Panc1 (cell line): Measurements from ENCODE around the gene POMGNT1.

Experiments used
- POLR2AphosphoS5 ChIP-seq: IDR thresholded peaks from 2 replicates; pipeline ENCODE4 v1.6.1; 2012; ENCODE audit warnings: mild to moderate bottlenecking, low read depth, low read length, moderate library complexity
- SIN3A ChIP-seq: IDR thresholded peaks from 2 replicates; pipeline ENCODE4 v1.6.1; 2012; ENCODE audit warnings: low read depth, mild to moderate bottlenecking, low read length, moderate library complexity, borderline replicate concordance; ENCODE audit not compliant: insufficient read depth
- TCF7L2 ChIP-seq: IDR thresholded peaks from 2 replicates; pipeline ENCODE4 v1.6.1; 2011; ENCODE audit warnings: mild to moderate bottlenecking, low read depth, low read length, inconsistent platforms
- TF ChIP-seq, protein P1 (sequence below), 2 experiments: IDR thresholded peaks; 2 replicates each; pipeline ENCODE4 v1.6.1; 2011 to 2012; ENCODE audit warnings: low read depth in 2 of 2, control low read depth in 1 of 2, low read length in 1 of 2, mild to moderate bottlenecking in 1 of 2, moderate library complexity in 1 of 2; ENCODE audit not compliant: insufficient read depth in 1 of 2
- TF ChIP-seq, protein P2 (sequence below): fragments of 450-650 bp; IDR thresholded peaks from 2 replicates; pipeline ENCODE4 v1.5.1; 2017; ENCODE audit warnings: mild to moderate bottlenecking

DNA sequence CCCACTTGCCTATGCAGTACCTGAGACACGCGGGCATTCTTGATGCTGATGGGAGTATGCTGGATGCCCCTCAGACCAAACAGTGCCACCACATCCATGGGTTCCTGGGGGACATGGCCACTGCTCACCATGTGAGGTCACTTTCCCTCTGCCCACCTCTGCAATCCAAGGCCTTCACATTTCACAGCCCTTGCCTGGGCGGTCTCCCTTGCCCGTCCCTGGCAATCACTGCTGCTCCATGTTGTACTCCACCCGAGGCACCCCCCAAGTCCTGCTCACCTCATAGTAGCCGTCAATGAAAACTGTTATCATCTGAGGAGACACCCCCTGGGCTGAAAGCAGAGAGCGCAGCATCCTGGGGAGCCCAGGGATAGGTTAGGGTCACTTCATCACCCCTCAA, 4.9 kb downstream of the POMGNT1 start:
- TF ChIP-seq, protein P1, sequence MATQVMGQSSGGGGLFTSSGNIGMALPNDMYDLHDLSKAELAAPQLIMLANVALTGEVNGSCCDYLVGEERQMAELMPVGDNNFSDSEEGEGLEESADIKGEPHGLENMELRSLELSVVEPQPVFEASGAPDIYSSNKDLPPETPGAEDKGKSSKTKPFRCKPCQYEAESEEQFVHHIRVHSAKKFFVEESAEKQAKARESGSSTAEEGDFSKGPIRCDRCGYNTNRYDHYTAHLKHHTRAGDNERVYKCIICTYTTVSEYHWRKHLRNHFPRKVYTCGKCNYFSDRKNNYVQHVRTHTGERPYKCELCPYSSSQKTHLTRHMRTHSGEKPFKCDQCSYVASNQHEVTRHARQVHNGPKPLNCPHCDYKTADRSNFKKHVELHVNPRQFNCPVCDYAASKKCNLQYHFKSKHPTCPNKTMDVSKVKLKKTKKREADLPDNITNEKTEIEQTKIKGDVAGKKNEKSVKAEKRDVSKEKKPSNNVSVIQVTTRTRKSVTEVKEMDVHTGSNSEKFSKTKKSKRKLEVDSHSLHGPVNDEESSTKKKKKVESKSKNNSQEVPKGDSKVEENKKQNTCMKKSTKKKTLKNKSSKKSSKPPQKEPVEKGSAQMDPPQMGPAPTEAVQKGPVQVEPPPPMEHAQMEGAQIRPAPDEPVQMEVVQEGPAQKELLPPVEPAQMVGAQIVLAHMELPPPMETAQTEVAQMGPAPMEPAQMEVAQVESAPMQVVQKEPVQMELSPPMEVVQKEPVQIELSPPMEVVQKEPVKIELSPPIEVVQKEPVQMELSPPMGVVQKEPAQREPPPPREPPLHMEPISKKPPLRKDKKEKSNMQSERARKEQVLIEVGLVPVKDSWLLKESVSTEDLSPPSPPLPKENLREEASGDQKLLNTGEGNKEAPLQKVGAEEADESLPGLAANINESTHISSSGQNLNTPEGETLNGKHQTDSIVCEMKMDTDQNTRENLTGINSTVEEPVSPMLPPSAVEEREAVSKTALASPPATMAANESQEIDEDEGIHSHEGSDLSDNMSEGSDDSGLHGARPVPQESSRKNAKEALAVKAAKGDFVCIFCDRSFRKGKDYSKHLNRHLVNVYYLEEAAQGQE (IDR thresholded peaks at IDR 0.05; ENCODE audit: insufficient read depth in 1 of 2, low read depth in 2 of 2, low read length in 1 of 2): no peak
- TF ChIP-seq, protein P2, sequence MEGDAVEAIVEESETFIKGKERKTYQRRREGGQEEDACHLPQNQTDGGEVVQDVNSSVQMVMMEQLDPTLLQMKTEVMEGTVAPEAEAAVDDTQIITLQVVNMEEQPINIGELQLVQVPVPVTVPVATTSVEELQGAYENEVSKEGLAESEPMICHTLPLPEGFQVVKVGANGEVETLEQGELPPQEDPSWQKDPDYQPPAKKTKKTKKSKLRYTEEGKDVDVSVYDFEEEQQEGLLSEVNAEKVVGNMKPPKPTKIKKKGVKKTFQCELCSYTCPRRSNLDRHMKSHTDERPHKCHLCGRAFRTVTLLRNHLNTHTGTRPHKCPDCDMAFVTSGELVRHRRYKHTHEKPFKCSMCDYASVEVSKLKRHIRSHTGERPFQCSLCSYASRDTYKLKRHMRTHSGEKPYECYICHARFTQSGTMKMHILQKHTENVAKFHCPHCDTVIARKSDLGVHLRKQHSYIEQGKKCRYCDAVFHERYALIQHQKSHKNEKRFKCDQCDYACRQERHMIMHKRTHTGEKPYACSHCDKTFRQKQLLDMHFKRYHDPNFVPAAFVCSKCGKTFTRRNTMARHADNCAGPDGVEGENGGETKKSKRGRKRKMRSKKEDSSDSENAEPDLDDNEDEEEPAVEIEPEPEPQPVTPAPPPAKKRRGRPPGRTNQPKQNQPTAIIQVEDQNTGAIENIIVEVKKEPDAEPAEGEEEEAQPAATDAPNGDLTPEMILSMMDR: no peak
- no peak for TF ChIP-seq POLR2AphosphoS5
- no peak for TF ChIP-seq SIN3A
- no peak for TF ChIP-seq TCF7L2
